Epithelial cell of umbilical artery (primary cell): ENCODE measurements around the gene MGAT1. TPM values are rescaled to one million over a fixed set of nuclear protein-coding genes. Genes with fewer than 3 reads are reported as not detected.

Source experiments
- total RNA-seq: library from RNA; depleted of rRNA; stranded (reverse); fragments of >200 nt; gene quantifications from 2 replicates; pipeline ENCODE4 v1.2.3, GENCODE V29; 2014

MGAT1 gene
- total RNA-seq, result 70.5 and 79.6 TPM in 2 replicates

DNA sequence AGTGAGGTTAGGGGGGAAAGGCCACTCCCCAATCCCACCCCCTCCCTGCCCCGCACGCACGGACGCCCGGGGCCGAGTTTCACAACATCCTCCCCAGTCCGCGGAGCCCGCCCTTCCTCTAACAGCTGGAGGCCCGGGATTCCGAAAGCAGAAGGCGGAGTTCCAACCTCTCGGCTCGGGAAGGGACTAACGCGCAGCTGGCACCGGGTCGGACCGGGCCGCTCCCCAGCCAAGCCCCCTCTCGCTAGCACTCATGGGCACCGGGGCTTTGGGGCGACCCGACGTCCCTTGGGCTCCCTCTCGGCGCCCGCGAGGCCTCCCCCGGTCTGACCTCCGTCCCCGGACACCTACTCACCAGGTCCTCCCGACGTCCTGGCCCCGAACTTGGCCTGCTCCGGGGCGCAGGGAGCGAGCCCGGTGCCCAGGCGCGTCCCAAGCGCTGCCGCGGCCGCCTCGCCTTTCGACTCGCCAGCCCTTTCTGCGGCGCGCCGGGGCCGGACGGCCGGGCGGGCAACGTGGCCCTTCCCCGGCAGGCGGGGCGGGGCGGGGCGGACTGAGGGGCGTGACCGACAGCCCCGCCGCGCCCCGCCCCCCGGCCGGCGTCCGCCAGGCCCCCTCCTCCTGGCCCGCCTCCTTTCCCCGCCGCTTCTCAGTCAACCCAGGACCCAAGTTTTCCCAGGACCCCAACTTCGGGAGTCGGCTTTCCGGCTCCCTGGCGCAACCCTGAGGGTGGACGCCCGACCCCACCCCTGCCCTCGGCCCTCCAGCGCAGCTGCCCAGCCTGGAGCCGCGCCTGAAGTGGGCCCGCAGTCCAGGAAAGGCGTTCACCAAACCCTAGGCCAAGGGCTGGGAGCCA is at the start of gene MGAT1:
Gene MGAT1 (minus strand): TSS at position 482 of the 856 bp plus-strand sequence. CDS start 9,835 bp downstream, outside the sequence.

DNA sequence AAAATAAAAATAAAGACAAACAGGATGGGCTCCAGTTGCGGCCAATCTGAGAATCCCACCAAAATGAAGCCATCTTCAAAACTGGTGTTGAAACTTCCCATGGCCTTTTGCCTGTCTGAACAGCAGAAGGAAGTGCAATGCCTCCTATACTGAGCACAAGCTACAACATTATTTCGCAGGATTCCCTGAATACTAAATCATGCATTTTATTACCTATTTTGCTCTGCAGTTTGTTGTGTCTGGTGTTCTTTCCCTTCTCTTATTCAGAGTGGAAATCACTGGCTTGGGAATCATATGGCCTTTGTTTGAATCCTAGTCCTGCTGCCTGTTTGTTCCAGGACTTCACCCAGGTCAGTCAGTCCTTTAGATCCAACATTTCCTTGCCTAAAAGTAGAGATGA is 62.6 kb downstream of the MGAT1 start, which contains the start of gene OR2Y1:
Gene OR2Y1 (minus strand): TSS at position 101 of the 400 bp plus-strand sequence. CDS start 0 bp downstream, at position 101.

Other genes with a start within 250 kb of the MGAT1 start
- gene SCGB3A1, start 211.3 kb downstream of the MGAT1 start, total RNA-seq, result not detected in 2 replicates
- gene FLT4, start 153.2 kb downstream of the MGAT1 start, total RNA-seq, result 14.7 and 28.6 TPM in 2 replicates
- not detected in 2 replicates for gene OR2Y1, start 62.7 kb downstream of the MGAT1 start, total RNA-seq
- gene ZFP62, start 58.5 kb upstream of the MGAT1 start, total RNA-seq, result 14.0 and 21.3 TPM in 2 replicates
- gene BTNL8, start 96.4 kb upstream of the MGAT1 start, total RNA-seq, result not detected in 2 replicates
- not detected in 2 replicates for gene BTNL3, start 186.0 kb upstream of the MGAT1 start, total RNA-seq
- gene BTNL9, start 237.5 kb upstream of the MGAT1 start, total RNA-seq, result 0.32 TPM in 1 of 2 replicates, not detected in the other